GM12873 (cell line): ENCODE results near the gene MOB3B.

Experiments used
- TF ChIP-seq, protein P1 (sequence below): IDR thresholded peaks from 2 replicates; pipeline ENCODE4 v1.5.1; 2012; ENCODE audit warnings: low read depth, mild to moderate bottlenecking, moderate library complexity, low read length, control low read depth; ENCODE audit not compliant: insufficient read depth; ENCODE audit errors: missing control alignments

Gene MOB3B

GRCh38 chr9:27487128-27487640 is 42.4 kb downstream of the MOB3B start:
- TF ChIP-seq, protein P1, sequence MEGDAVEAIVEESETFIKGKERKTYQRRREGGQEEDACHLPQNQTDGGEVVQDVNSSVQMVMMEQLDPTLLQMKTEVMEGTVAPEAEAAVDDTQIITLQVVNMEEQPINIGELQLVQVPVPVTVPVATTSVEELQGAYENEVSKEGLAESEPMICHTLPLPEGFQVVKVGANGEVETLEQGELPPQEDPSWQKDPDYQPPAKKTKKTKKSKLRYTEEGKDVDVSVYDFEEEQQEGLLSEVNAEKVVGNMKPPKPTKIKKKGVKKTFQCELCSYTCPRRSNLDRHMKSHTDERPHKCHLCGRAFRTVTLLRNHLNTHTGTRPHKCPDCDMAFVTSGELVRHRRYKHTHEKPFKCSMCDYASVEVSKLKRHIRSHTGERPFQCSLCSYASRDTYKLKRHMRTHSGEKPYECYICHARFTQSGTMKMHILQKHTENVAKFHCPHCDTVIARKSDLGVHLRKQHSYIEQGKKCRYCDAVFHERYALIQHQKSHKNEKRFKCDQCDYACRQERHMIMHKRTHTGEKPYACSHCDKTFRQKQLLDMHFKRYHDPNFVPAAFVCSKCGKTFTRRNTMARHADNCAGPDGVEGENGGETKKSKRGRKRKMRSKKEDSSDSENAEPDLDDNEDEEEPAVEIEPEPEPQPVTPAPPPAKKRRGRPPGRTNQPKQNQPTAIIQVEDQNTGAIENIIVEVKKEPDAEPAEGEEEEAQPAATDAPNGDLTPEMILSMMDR, result no peak

GRCh38 chr9:27485158-27485557 is 44.5 kb downstream of the MOB3B start:
- TF ChIP-seq, protein P1, result no peak

GRCh38 chr9:27483576-27483975 is 46.0 kb downstream of the MOB3B start:
- TF ChIP-seq, protein P1, result no peak

GRCh38 chr9:27482709-27483108 is 46.9 kb downstream of the MOB3B start:
- TF ChIP-seq, protein P1, result no peak

GRCh38 chr9:27478322-27478721 is 51.3 kb downstream of the MOB3B start:
- TF ChIP-seq, protein P1, result no peak

DNA sequence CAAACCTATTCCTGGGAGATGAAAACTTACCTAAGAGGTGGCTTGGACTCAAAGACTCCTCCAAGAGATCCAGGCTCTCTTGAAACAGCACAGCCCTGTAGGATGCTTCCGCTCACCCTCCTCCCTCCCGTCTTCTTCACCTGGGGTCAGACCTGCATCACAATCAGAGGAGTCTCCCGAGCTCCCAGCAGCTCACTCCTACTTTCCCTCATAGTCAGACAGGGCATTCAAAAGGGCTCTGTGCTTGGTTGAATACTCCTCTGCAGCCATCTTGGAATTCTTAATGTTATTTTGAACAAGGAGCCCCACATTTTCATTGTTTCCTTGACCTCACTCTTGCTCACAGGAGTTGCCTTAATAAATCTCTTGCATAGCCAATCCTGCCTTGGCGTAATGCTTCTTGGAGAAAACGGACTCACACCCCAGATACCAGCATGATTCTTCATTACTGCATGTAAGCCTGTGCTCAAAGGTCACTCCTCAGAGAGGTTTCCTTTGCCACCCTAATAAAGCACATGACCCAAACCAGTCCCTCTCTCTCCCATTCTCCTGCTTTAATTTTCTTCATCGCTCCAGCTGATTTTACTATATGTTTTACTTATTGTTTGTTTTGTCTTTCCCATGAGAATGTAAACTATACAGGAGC is 52.6 kb downstream of the MOB3B start:
- TF ChIP-seq, protein P1, result no peak

- TF ChIP-seq, protein P1, result no peak
Measured at GRCh38 chr9:27475057-27475595, 54.5 kb downstream of the MOB3B start.
